ENCODE data around the gene C5. TPM values are rescaled to one million over a fixed set of nuclear protein-coding genes. Genes with fewer than 3 reads are reported as not detected.

The C5 gene
- total RNA-seq, 2 experiments from 2014 or later, result 0.89 to 1.3 TPM

GRCh38 chr9:120928483-120929228 is 121.4 kb downstream of the C5 start:
- H3K27me3 ChIP-seq (ENCODE audit: control insufficient read depth in 1 of 2, insufficient read depth in 2 of 2, low read length in 2 of 2), result no peaks in the 10 kb centered on the region
- Mint-ChIP-seq H3K4me1 (ENCODE audit: low read depth) (peaks cover 91% of the 10 kb centered on the region), H3K27ac (peak overlapping the region; percentile 100), H3K4me3 (peak overlapping the region; percentile 88), H3K27me3 (no peaks in the 10 kb centered on the region), H3K9me3 (no peaks in the 10 kb centered on the region), H3K36me3 (ENCODE audit: low read depth) (peaks cover 24% of the 10 kb centered on the region)
- no peak for TF ChIP-seq CTCF (IDR thresholded peaks at IDR 0.05)
- peak overlapping the region; percentile 90 for H3K4me3 ChIP-seq (ENCODE audit: low read length)
- H3K36me3 ChIP-seq (ENCODE audit: insufficient read depth, low read length), result peaks cover 9% of the 10 kb centered on the region
- H3K9me3 ChIP-seq (ENCODE audit: control insufficient read depth in 1 of 2, insufficient read depth in 1 of 2, low read length in 2 of 2), result no peaks in the 10 kb centered on the region
- H3K27ac ChIP-seq (ENCODE audit: low read depth in 1 of 2, low read length in 2 of 2), result peak overlapping the region; percentile 98 to 100
- peaks cover 90% of the 10 kb centered on the region for H3K4me1 ChIP-seq (ENCODE audit: insufficient read depth, low read length)
- ChIA-PET CTCF (interaction anchor here (0.8 to 1.6 kb wide), 6 partner anchors 12 to 60 kb away, joined by 3 to 6 read pairs (median 4); partner anchors contain the start of gene PHF19), POLR2A (interaction anchor here (0.6 to 21.8 kb wide), 13 partner anchors 8 to 204 kb away, joined by 3 to 1343 read pairs (median 12); partner anchors contain the start of genes FBXW2, PHF19 and PSMD5)
- intact Hi-C loops (cut with DNase I, micrococcal nuclease), result loop anchor here in 1 of 2 experiments (5.0 kb wide), 1 partner anchor 36 kb away; no protein-coding TSS in a partner anchor
- ATAC-seq (ENCODE audit: poor library complexity) (peak; percentile 39), DNase-seq (peak; percentile 58 to 90 (median 78))

GRCh38 chr9:120928015-120928482 is 122.0 kb downstream of the C5 start:
- TF ChIP-seq CTCF (IDR thresholded peaks at IDR 0.05), result no peak
- peak overlapping the region; percentile 88 for H3K4me3 Mint-ChIP-seq
- peak overlapping the region; percentile 100 for H3K27ac Mint-ChIP-seq
- H3K27ac ChIP-seq (ENCODE audit: low read depth in 1 of 2, low read length in 2 of 2), result peak overlapping the region; percentile 98 to 100
- peaks cover 91% of the 10 kb centered on the region for H3K4me1 ChIP-seq (ENCODE audit: insufficient read depth, low read length)
- peaks cover 14% of the 10 kb centered on the region for H3K36me3 ChIP-seq (ENCODE audit: insufficient read depth, low read length)
- H3K4me1 Mint-ChIP-seq (ENCODE audit: low read depth), result peaks cover 91% of the 10 kb centered on the region
- no peaks in the 10 kb centered on the region for H3K27me3 ChIP-seq (ENCODE audit: control insufficient read depth in 1 of 2, insufficient read depth in 2 of 2, low read length in 2 of 2)
- ChIA-PET CTCF (no interaction called here), POLR2A (interaction anchor here (0.7 to 21.8 kb wide), 7 partner anchors 8 to 107 kb away, joined by 3 to 1343 read pairs (median 27); partner anchors contain the start of genes PHF19 and PSMD5)
- H3K36me3 Mint-ChIP-seq (ENCODE audit: low read depth), result peaks cover 30% of the 10 kb centered on the region
- no peaks in the 10 kb centered on the region for H3K27me3 Mint-ChIP-seq
- peak in 5 of 14 experiments; percentile 37 to 72 (median 71) for DNase-seq
- H3K9me3 Mint-ChIP-seq, result no peaks in the 10 kb centered on the region
- peak overlapping the region; percentile 90 for H3K4me3 ChIP-seq (ENCODE audit: low read length)
- no peaks in the 10 kb centered on the region for H3K9me3 ChIP-seq (ENCODE audit: control insufficient read depth in 1 of 2, insufficient read depth in 1 of 2, low read length in 2 of 2)
- intact Hi-C loops (cut with DNase I, micrococcal nuclease), result loop anchor here in 1 of 2 experiments (5.0 kb wide), 1 partner anchor 36 kb away; no protein-coding TSS in a partner anchor
- no peak for ATAC-seq (ENCODE audit: poor library complexity)

- H3K4me1 ChIP-seq (ENCODE audit: insufficient read depth, low read length), result peaks cover 96% of the 10 kb centered on the region
- peak overlapping the region; percentile 100 for H3K27ac Mint-ChIP-seq
- peak overlapping the region; percentile 90 for H3K4me3 ChIP-seq (ENCODE audit: low read length)
- peak overlapping the region; percentile 98 to 100 for H3K27ac ChIP-seq (ENCODE audit: low read depth in 1 of 2, low read length in 2 of 2)
- H3K36me3 Mint-ChIP-seq (ENCODE audit: low read depth), result peaks cover 36% of the 10 kb centered on the region
- no peaks in the 10 kb centered on the region for H3K27me3 Mint-ChIP-seq
- DNase-seq (peak in 2 of 14 experiments; percentile 44), ATAC-seq (ENCODE audit: poor library complexity) (no peak)
- intact Hi-C loops (cut with DNase I, micrococcal nuclease), result loop anchor here (2.0 to 5.0 kb wide), 2 partner anchors 35 to 51 kb away; partner anchors contain the start of gene PHF19 (in 1 of the 2)
- TF ChIP-seq CTCF (IDR thresholded peaks at IDR 0.05), result no peak
- H3K9me3 Mint-ChIP-seq, result no peaks in the 10 kb centered on the region
- peaks cover 20% of the 10 kb centered on the region for H3K36me3 ChIP-seq (ENCODE audit: insufficient read depth, low read length)
- ChIA-PET POLR2A (interaction anchor here (0.7 to 21.8 kb wide), 8 partner anchors 9 to 134 kb away, joined by 3 to 1343 read pairs (median 14); partner anchors contain the start of genes FBXW2, PHF19 and PSMD5), CTCF (interaction anchor here (1.4 to 1.5 kb wide), 2 partner anchors 18 to 58 kb away, joined by 5 to 6 read pairs; no protein-coding TSS in a partner anchor)
- no peaks in the 10 kb centered on the region for H3K27me3 ChIP-seq (ENCODE audit: control insufficient read depth in 1 of 2, insufficient read depth in 2 of 2, low read length in 2 of 2)
- peak overlapping the region; percentile 88 for H3K4me3 Mint-ChIP-seq
- no peaks in the 10 kb centered on the region for H3K9me3 ChIP-seq (ENCODE audit: control insufficient read depth in 1 of 2, insufficient read depth in 1 of 2, low read length in 2 of 2)
- peaks cover 91% of the 10 kb centered on the region for H3K4me1 Mint-ChIP-seq (ENCODE audit: low read depth)
Observed at GRCh38 chr9:120927269-120928014, 122.6 kb downstream of the C5 start.
